Putamen (tissue), 1 donor: ENCODE results near the gene RAB36.

ENCODE experiments used
- DNase-seq: peaks from one replicate; pipeline ENCODE4 v3.0.0-alpha.2; 2016; ENCODE audit warnings: low spot score

RAB36 gene

GRCh38 chr22:23108249-23109078 is 36.8 kb upstream of the RAB36 start:
- DNase-seq, result no peak

GRCh38 chr22:23109079-23109347 is 36.3 kb upstream of the RAB36 start:
- no peak for DNase-seq

DNA sequence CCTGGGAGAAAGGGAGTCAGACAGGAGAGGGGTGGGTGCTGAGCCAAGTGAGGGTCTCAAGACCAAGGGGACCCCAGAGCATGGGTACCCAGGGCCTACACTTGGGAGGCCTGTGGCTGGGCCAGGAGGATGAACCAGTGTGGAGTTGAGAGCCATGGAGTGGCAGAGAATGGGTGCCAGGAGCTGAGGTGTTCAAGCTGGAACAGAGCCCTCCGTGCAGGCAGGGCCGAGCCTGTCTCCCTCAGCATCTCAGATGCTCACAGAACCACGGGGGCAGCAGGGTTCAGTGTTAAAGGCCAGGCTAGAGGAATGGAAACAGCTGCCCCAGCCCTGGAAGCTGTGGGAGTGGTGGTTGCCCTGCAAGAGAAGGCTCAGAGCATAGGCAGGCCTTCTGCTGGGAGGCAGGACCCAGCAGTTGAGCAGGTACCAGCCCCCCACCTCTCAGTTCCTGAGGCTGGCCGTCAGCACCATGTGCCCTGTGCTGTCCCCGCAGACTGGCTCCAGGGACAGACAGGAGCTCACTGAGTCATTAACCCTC is 35.8 kb upstream of the RAB36 start:
- DNase-seq, result no peak

DNA sequence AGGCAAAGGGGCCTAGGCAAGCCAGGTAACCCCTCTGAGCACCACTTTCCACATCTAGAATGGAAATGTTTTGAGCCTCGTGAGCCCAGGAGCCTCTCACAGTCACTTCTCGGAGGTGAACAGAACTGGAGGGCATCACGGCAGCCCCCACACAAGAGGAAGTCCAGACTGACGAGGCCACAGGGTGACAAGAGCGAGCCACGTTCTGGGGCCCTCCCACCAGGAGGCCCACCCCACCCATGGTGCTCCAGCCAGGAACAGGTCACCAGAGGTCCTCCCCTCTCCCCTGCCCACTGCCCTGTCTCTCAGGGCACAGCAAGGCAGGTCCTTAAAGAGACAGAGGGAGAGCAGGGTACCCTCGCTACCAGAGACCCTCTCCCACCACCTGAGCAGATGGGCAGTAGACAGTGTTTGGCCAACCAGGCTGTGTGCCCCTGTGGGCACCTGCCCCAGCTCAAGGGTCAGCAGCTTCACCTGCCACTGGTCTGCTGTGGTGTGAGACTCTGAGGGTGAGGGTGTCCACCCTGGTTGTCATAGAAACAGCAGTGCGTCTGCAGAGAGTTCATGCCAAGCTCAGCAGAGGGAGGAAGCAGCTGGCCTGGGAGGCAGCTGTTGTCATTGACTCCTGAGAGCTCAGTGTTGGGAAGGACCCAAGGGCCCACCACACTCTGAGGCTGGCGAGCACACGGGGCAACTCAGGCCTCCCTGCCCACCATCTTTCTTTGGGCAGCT is 34.9 kb upstream of the RAB36 start:
- DNase-seq, result no peak

GRCh38 chr22:23110922-23111527 is 34.3 kb upstream of the RAB36 start:
- no peak for DNase-seq

- DNase-seq, result no peak
These were observed 32.7 kb upstream of the RAB36 start for GRCh38 chr22:23112472-23113012.

- DNase-seq, result peak; percentile 87
These were observed 32.0 kb upstream of the RAB36 start for GRCh38 chr22:23113067-23113846.

- DNase-seq, result peak; percentile 93
These were observed 31.2 kb upstream of the RAB36 start for GRCh38 chr22:23113847-23114720.

- DNase-seq, result no peak
These were observed 30.6 kb upstream of the RAB36 start for GRCh38 chr22:23114721-23115020.

DNA sequence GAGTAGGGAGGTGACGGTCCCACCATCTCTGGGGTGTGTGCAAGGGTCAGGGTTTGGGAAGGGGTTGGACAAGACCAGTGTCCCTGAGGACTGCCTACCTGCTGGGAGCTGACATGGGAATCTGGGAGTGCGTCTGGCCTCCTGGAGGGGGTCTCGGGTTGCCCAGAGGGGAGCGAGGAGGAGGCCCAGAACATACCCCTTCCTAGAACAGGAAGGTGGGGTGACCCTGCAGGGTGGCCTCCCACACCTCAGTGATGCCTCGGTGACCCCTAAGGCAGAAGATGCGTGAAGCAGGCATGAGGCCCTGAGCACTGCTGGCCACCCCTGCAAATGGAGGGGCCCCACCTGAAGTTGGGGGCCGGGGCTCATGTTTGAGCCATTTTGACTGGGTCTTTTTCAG is 29.9 kb upstream of the RAB36 start:
- no peak for DNase-seq

DNA sequence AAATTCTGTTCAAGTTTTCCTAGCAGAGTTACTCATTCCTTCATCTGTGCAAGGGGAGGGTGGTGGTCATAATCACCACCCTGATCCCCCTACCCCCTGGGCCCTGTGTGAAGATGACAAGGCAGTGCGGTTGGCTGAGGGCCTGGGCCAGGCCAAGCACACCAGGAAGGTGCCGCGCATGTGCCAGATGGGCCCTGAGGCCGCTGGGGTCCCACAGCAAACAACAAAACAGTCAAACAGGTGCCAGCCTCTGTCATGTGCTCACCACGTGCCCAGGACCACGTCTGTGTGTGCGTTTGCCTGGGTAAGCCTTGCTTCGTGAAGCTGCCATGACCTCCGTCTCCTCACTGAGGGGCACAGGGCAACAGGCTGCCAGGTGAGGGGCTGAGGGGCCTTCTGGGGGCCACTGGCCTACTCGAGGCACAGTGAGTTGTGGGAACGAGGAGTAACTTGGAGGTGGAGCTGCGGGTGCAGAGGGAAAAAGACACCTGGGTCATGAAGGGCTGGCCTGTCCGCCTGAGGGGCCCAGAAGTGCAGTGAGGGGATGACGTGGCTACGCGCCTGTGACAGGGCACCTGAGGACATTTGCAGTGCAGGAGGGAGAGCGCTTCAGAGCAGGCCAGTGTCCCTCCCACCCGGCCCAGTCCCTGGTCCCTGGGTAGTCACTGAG is 29.3 kb upstream of the RAB36 start:
- DNase-seq, result no peak

DNA sequence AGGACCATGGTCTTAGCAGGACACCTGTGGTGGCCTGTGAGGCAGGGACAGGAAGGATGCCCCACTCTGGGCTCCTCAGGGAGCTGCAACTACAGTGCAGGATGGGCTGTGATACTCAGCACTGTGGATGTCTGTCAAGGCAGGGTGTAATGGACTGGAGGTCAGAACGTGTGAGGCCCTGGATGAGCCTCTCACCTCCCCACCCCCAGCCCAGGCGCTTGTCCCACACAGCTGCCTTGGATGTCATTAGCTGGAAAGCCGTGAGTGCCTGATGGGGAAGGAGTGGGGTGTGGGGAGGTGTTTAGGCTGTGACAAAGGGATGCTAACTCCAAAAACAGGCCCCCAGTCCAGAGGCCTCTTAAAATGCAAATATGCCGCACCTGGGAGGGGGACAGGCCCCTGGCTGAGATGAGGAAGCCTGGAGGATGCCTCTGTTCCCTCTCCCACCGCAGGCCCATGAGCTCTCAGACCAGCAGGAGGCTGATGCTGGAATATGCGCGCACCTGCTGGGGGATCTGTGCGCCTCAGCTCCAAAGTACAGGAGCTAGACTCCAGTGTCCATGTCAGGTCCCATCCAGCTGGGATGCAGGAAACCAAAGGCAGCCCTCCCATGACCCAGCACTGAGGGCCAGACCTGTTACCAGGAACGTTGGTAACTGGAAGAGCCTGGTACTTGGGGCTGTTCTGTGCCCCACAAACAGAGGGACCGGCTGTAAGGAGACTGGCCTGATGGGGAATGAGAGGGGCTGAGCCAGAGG is 28.6 kb upstream of the RAB36 start:
- DNase-seq, result no peak

- DNase-seq, result no peak
These were observed 28.0 kb upstream of the RAB36 start for GRCh38 chr22:23117275-23117674.

- no peak for DNase-seq
These were observed 27.2 kb upstream of the RAB36 start for GRCh38 chr22:23117891-23118646.

DNA sequence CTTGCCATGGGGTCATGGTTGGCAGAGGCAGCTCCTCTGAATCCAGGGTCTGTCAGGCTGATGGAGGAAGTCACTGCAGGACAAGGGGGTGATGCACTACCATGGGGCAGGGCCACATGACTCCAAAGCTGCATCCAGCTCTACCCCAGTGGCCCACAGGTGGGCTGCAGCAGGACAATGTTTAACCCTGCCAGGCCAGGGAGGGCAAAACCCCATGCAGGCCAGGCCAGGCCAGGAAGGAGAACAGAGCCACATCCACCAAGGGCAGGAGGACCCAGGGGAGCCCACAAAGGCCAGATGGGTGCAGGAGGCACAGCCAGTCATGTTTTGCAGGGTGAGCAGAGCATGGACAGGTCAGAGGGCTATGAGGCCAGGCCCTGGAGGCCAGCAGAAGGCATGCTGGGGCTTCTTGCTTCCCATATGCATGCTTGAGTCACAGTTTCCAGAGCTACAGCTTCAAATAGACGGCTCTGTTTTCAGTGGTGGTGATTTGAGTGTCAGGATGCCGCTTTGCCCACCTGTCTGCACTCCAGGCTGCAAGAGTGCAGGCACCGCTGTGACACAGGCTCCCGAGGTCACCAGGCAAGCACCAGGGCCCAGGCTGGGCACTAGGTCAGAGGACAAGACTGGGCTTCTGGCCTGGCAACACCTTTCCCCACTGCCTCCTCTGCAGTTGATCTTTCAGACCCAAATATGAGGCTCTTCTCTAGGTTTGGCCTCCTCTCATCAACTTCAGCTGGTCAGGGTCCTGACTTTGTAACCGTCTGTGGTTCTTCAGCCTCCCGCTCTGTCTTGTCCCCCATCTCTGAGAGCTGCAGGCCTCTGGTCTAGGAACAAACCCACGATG is 26.4 kb upstream of the RAB36 start:
- DNase-seq, result no peak

DNA sequence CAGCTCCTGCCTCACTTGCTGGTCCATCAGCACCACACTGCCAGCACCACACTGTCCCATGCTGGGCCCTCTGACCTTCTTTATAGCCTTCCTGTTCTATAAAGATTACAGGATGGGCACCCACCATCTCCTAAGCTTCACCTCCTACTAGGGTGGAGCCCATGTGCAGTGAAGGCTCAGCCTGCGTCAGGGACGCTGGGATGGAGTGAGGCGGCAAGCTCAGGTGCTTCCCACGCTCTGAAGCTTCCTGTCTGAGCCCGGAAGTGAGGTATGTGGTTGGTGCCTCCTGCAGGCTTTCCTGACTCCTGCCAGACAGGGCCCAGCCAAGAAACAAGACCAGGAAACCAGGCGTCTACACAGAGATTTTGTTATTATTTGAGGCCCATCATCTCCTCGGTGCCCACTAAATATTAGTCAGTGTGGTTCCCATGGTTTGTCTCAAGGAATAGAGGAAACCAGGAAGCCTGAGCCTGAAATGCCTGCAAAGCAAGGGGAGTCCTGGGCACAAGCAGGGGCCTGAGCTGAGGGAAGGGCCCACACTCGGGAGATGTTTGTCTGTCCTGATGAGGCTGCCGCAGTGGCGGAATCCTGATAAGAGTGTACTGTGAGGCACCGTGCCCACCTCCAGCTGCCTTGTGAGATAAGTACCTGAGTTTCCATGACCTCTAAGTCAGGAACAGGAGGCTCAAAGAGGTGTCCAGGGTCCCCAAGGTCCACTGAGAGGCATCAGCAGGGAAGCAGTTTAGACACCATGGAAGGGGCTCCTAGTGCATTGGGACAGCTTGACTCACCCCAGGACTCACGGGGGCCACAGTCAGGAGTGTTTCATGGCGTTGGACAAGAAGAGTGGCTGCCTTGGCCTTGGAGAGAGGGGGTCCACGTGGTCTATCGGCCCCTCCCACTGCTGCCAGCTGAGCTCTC is 25.5 kb upstream of the RAB36 start:
- no peak for DNase-seq

DNA sequence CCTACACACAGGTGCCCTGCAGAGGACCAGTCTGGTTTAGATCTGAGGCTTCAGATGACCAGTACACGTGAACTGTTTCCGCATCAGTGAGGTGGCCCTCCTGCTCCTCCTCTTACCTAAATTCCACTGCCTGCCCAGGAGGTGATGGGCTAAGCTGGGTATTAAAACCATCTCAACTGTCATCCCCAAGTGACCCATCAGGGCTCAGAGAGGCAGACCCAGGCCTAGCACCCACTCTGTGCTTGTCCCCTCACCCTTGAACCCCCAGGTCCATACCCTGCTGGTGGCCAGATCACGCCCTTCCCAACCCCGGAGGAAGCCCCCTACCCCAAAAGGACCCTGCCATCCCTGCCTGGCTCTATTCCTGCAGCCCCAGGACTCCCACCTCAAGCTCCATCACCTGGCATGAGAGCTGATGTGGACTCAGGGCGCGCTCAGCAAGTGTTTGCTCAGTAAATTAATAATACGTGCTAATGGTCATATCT is 24.8 kb upstream of the RAB36 start:
- DNase-seq, result no peak
